ENCODE data around the gene TGFB3. TPM values are rescaled to one million over a fixed set of nuclear protein-coding genes. Genes with fewer than 3 reads are reported as not detected.

The TGFB3 gene
- total and polyA plus RNA-seq, 9 of the 15 experiments (the other 6 are each of a cell fraction or from before 2014, with no cell fraction given), result 0.39 to 2.0 (median 1.0) TPM

DNA sequence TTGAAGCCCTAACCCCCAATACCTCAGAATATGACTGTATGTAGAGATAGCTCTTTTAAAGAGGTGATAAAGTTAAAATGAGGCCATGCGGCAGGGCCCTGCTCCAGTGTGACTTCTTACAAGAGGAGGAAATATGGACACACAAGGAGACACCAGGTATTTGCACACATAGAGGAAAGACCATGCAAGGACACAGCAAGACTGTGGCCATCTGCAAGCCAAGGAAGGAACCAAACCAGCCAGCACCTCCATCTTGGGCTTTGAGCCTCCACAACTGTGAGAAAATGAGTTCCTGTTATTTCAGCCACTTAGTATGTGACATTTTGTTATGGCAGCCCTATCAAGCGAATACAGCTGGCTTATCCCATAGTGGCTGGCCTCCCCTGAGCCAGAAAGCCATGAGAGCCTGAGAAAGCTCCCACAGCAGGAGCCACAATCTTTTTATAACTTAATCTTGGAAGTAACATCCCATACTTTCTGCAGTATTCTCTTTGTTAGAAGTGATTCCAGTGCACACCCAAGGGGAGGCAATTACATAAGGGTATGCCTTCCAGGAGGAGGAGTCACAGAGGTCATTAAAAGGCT, 48.0 kb downstream of the TGFB3 start (continued):
- TF ChIP-seq YY1 (IDR thresholded peaks at IDR 0.05; ENCODE audit: borderline replicate concordance in 1 of 3, control insufficient read depth in 1 of 3, extremely low read depth in 1 of 3, insufficient read depth in 3 of 3, insufficient read length in 1 of 3, insufficient replicate concordance in 2 of 3, low read depth in 1 of 3, low read length in 2 of 3) (peak in 2 of 3 experiments; percentile 24 to 80), ZNF311 (CRISPR knock-in tag; IDR thresholded peaks at IDR 0.05) (peak; percentile 75; the same call in 1 of the 2 replicates), NR2C1 (IDR thresholded peaks at IDR 0.05) (no peak), NR2C1 (tag; IDR thresholded peaks at IDR 0.05) (peak; percentile 39; the same call in 1 of the 2 replicates), NCOR1 (IDR thresholded peaks at IDR 0.05) (peak; percentile 26; the same call in 1 of the 2 replicates), ZNF165 (CRISPR knock-in tag; IDR thresholded peaks at IDR 0.05; ENCODE audit: borderline replicate concordance) (0 out of 2 replicates have a peak, but pooled peaks have one; percentile 37), ELF4 (CRISPR knock-in tag; IDR thresholded peaks at IDR 0.05) (0 out of 2 replicates have a peak, but pooled peaks have one; percentile 18), RHOXF2B (CRISPR knock-in tag; conservative IDR thresholded peaks at IDR 0.05) (0 out of 2 replicates have a peak, but pooled peaks have one; percentile 55), TSHZ1 (CRISPR knock-in tag; IDR thresholded peaks at IDR 0.05) (no peak), PTTG1 (tag; IDR thresholded peaks at IDR 0.05; ENCODE audit: low read depth) (peak; percentile 65; the same call in 1 of the 2 replicates), NR4A1 (CRISPR knock-in tag; IDR thresholded peaks at IDR 0.05) (no peak), NR4A1 (tag; IDR thresholded peaks at IDR 0.05) (peak; percentile 90), TEAD4 (IDR thresholded peaks at IDR 0.05; ENCODE audit: low read length) (peak; percentile 33; the same call in 1 of the 2 replicates), TEAD4 (CRISPR knock-in tag; IDR thresholded peaks at IDR 0.05; ENCODE audit: borderline replicate concordance) (no peak), TAL1 (IDR thresholded peaks at IDR 0.05) (0 out of 2 replicates have a peak, but pooled peaks have one; percentile 4)

All from K562 (cell line).